Gastroesophageal sphincter (tissue), 4 donors: ENCODE data around the gene ATRN. TPM values are rescaled to one million over a fixed set of nuclear protein-coding genes. Genes with fewer than 3 reads are reported as not detected.
"Not testable (repeated sequence)": the region's sequence is repeated elsewhere in the genome, so short reads cannot be mapped to it uniquely, and the experiment has no call there.

Experiments
- ATAC-seq: fragments of 150-250 bp; one replicate; pipeline ENCODE4 v1.9.1; 2016; ENCODE audit warnings: mild to moderate bottlenecking, moderate library complexity
- H3K27ac ChIP-seq, 4 donors: fragments of 200-600 bp; sonication (generic) in 3 of 4; 1 replicate in 3 of 4; 2 replicates in 1 of 4; pipeline ENCODE4 v1.5.1; 2016 to 2019
- H3K27me3 ChIP-seq: fragments of 200-600 bp; sonication (generic); one replicate; pipeline ENCODE4 v1.5.1; 2019
- H3K36me3 ChIP-seq, 2 donors: fragments of 200-600 bp; sonication (generic); one replicate each; pipeline ENCODE4 v1.5.1; 2019; ENCODE audit warnings: control low read depth in 1 of 2
- H3K4me1 ChIP-seq, 3 donors: fragments of 200-600 bp; sonication (generic); 1 replicate in 2 of 3; 2 replicates in 1 of 3; pipeline ENCODE4 v1.5.1; 2016 to 2019; ENCODE audit warnings: control low read depth in 2 of 3
- H3K4me3 ChIP-seq, 2 donors: fragments of 200-600 bp; sonication (generic); one replicate each; pipeline ENCODE4 v1.5.1; 2019; ENCODE audit warnings: mild to moderate bottlenecking in 1 of 2, moderate library complexity in 1 of 2
- H3K9me3 ChIP-seq, 3 donors: fragments of 200-600 bp; sonication (generic); one replicate each; pipeline ENCODE4 v1.5.1; 2017 to 2019; ENCODE audit warnings: control low read depth in 2 of 3
- EP300 ChIP-seq: sonication (generic); formaldehyde crosslinking; IDR thresholded peaks from one replicate; pipeline ENCODE4 v1.6.1; 2017; ENCODE audit warnings: antibody characterized with exemption, mild to moderate bottlenecking
- POLR2A ChIP-seq, 2 donors: fragments of 450-650 bp; IDR thresholded peaks; one replicate each; pipeline ENCODE4 v1.6.1; 2017; ENCODE audit warnings: antibody characterized with exemption in 2 of 2, mild to moderate bottlenecking in 2 of 2, moderate library complexity in 1 of 2
- POLR2AphosphoS5 ChIP-seq: sonication (generic); formaldehyde crosslinking; IDR thresholded peaks from one replicate; pipeline ENCODE4 v1.6.1; 2017; ENCODE audit warnings: antibody characterized with exemption
- WGBS, 2 donors: methylation state at CpG; one replicate each; pipeline ENCODE4 v1.1.5; 2018; ENCODE audit warnings: low coverage in 1 of 2; 5-methylcytosine and 5-hydroxymethylcytosine counted together
- total RNA-seq, 4 donors: library from RNA; depleted of rRNA; stranded (reverse); fragments of >200 nt; gene quantifications; one replicate each; pipeline ENCODE4 v1.1.0, GENCODE V29; 2016
- TF ChIP-seq, protein P1 (sequence below), 4 experiments: fragments of 200-600 bp in 2 of 4; fragments of 450-650 bp in 2 of 4; sonication (generic) in 1 of 4; IDR thresholded peaks; one replicate each; pipeline ENCODE4 v1.5.1; 2017 to 2019; ENCODE audit warnings: antibody characterized with exemption in 4 of 4, mild to moderate bottlenecking in 2 of 4, moderate library complexity in 2 of 4

The ATRN gene
- total RNA-seq, 4 donors from 2014 or later: 16.7 to 22.2 (median 19.4) TPM

DNA sequence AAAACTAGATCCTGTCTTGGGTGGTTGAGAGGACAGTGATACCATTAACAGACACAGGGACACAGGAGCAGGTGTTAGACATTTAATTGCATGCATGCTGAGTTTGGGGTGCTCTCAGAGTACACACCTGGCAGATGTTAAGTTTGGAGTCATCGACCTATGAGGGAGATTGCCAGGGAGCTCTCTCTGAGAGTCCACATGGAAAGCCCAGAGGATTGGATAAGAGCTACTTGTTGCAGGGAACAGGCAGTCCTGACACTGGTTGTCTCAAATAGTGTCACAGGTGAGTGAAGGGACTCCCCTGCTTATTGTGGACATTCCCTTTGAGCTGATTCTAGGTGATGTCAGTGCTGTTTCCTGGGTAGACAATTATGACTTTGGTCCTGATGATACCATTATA is 3.1 kb downstream of the ATRN start:
- WGBS, 2 donors: 88% methylated on average over 1 of the region's 1 CpG; no CpG with 5 or more reads in 1 of the 2 donors
- H3K27ac ChIP-seq: no peak overlapping the region
- no peaks in the 10 kb centered on the region for H3K27me3 ChIP-seq
- TF ChIP-seq, protein P1, sequence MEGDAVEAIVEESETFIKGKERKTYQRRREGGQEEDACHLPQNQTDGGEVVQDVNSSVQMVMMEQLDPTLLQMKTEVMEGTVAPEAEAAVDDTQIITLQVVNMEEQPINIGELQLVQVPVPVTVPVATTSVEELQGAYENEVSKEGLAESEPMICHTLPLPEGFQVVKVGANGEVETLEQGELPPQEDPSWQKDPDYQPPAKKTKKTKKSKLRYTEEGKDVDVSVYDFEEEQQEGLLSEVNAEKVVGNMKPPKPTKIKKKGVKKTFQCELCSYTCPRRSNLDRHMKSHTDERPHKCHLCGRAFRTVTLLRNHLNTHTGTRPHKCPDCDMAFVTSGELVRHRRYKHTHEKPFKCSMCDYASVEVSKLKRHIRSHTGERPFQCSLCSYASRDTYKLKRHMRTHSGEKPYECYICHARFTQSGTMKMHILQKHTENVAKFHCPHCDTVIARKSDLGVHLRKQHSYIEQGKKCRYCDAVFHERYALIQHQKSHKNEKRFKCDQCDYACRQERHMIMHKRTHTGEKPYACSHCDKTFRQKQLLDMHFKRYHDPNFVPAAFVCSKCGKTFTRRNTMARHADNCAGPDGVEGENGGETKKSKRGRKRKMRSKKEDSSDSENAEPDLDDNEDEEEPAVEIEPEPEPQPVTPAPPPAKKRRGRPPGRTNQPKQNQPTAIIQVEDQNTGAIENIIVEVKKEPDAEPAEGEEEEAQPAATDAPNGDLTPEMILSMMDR (IDR thresholded peaks at IDR 0.05): no peak
- TF ChIP-seq POLR2AphosphoS5: no peak
- TF ChIP-seq EP300: no peak
- no peak for TF ChIP-seq POLR2A (IDR thresholded peaks at IDR 0.05)
- no peak for ATAC-seq
- no peak overlapping the region for H3K4me3 ChIP-seq
- peaks cover 5 to 36% (median 21%) of the 10 kb centered on the region in 3 donors for H3K4me1 ChIP-seq
- no peaks in the 10 kb centered on the region for H3K9me3 ChIP-seq
- H3K36me3 ChIP-seq: no peaks in the 10 kb centered on the region

DNA sequence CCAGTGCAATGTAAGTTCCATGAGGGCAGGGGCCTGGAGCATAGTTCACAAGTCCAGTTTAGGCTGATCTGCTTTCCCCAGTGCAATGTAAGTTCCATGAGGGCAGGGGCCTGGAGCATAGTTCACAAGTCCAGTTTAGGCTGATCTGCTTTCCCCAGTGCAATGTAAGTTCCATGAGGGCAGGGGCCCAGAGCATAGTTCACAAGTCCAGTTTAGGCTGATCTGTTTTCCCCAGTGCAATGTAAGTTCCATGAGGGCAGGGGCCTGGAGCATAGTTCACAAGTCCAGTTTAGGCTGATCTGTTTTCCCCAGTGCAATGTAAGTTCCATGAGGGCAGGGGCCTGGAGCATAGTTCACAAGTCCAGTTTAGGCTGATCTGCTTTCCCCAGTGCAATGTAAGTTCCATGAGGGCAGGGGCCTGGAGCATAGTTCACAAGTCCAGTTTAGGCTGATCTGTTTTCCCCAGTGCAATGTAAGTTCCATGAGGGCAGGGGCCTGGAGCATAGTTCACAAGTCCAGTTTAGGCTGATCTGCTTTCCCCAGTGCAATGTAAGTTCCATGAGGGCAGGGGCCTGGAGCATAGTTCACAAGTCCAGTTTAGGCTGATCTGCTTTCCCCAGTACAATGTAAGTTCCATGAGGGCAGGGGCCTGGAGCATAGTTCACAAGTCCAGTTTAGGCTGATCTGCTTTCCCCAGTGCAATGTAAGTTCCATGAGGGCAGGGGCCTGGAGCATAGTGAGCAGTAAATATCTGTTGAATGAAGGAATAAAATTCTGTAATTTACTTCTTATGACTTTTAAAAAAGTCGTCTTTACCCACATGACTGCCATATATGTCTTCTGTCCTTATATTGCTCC is 6.4 kb downstream of the ATRN start:
- H3K27ac ChIP-seq, H3K27me3 ChIP-seq, H3K9me3 ChIP-seq, ATAC-seq, H3K36me3 ChIP-seq, H3K4me3 ChIP-seq: not testable (repeated sequence)
- 94 to 100% methylated on average over 1 of the region's 1 CpG for WGBS, 2 donors
- peaks cover 3 to 28% (median 13%) of the 10 kb centered on the region in 3 donors for H3K4me1 ChIP-seq

DNA sequence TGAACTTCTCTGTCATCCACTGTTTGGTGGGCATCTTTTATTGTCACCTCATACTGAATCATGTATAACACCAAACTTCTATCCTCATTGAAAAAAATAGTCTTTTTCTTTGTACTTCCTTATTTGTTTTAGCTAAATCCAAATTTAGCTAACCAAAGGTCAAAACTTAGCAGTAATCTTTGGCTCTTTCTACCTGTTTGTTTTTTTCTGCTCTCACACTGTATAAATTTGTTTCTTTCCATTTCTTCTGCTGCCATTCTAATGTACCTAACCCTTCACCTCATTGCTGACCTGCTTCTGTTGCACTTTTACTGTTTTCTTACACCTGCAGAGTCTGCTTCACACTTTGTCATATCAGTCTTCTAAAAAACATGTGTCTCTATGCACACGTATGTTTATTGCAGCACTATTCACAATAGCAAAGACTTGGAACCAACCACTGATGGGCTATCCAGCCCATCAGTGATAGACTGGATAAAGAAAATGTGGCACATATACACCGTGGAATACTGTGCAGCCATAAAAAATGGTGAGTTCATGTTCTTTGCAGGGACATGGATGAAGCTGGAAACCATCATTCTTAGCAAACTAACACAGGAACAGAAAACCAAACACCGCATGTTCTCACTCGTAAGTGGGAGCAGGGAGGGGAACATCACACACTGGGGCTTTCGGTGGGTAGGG is 7.2 kb downstream of the ATRN start:
- Histone ChIP-seq H3K4me3 (no peak overlapping the region), H3K9me3 (no peaks in the 10 kb centered on the region), H3K4me1 (peaks cover 0 to 21% (median 6%) of the 10 kb centered on the region in 3 donors), H3K27ac (no peak overlapping the region), H3K27me3 (no peaks in the 10 kb centered on the region), H3K36me3 (no peaks in the 10 kb centered on the region)
- ATAC-seq: no peak
- no peak for TF ChIP-seq EP300
- TF ChIP-seq, protein P1 (IDR thresholded peaks at IDR 0.05): no peak
- no peak for TF ChIP-seq POLR2AphosphoS5
- no peak for TF ChIP-seq POLR2A (IDR thresholded peaks at IDR 0.05)
- 85 to 94% methylated on average over 3 to 5 of the region's 5 CpGs for WGBS, 2 donors

DNA sequence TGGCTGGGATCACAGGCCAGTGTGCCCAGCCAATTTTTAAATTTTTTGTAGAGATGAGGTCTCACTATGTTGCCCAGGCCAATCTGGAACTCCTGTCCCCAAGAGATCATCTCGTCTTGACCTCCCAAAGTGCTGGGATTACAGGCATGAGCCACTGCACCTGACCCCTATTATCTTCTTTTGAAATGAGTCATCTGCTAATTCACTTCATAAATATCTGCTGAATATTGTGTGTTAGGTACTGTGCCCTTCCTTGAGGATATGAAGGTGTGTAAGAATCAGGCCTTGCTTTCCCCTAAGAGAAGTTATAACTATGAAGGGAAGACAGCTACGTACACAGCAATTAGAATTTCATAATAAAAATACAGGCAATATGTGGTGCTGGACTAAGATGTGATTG is 8.2 kb downstream of the ATRN start:
- TF ChIP-seq, protein P1 (IDR thresholded peaks at IDR 0.05): no peak
- TF ChIP-seq EP300: no peak
- no peak for TF ChIP-seq POLR2AphosphoS5
- no peak for TF ChIP-seq POLR2A (IDR thresholded peaks at IDR 0.05)
- Histone ChIP-seq H3K27me3 (no peaks in the 10 kb centered on the region), H3K4me3 (no peak overlapping the region), H3K27ac (no peak overlapping the region), H3K36me3 (no peaks in the 10 kb centered on the region), H3K4me1 (peaks cover 0 to 21% (median 2%) of the 10 kb centered on the region in 3 donors), H3K9me3 (no peaks in the 10 kb centered on the region)
- ATAC-seq: no peak
- WGBS, 2 donors: 83 to 90% methylated on average over 1 to 2 of the region's 2 CpGs

DNA sequence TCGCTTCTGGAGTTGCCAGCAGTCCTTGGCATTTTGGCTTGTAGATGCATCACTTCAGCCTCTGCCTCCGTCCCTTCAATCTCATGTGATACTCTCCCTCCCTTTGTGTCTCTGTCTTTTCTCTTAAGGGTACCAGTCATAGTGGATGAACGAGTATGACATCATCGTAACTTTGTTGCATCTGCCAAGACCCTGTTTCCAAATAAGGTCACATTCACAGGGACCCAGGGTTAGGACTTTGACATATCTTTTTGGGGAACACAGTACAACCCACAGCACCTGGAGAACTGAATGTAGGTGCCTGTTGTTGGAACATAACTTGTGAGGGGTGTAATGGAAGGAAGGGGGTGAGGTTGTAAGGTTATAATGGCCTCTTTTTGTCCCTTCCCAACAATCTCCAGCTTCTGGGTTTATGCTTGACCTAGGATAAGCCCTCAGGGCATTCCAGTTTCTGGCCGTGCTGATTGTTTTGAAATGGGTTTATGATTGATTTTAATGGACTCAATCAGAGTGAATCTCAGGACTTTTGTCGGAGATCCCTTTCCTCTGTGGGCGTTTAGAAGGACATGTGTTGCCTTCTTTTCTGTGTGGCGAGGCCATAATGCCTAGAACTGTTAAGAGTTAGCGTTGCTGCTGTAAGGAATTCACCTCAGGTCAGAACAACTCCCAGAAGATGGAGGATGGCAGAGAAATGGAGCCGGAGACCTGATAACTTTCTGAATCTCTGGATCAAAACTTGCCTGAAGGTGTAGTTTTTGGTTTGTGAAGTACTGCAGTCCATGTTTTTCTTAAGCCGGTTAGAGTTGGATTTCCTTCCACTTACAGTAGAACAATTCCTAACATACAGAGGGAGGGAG is 9.2 kb downstream of the ATRN start:
- ATAC-seq: no peak
- H3K27me3 ChIP-seq: no peaks in the 10 kb centered on the region
- no peaks in the 10 kb centered on the region for H3K9me3 ChIP-seq
- H3K4me3 ChIP-seq: no peak overlapping the region
- no peak overlapping the region for H3K27ac ChIP-seq
- TF ChIP-seq EP300: no peak
- TF ChIP-seq POLR2A (IDR thresholded peaks at IDR 0.05): no peak
- TF ChIP-seq POLR2AphosphoS5: no peak
- H3K36me3 ChIP-seq: no peaks in the 10 kb centered on the region
- 71 to 76% methylated on average over 2 to 6 of the region's 11 CpGs for WGBS, 2 donors
- H3K4me1 ChIP-seq: peaks cover 0 to 24% (median 2%) of the 10 kb centered on the region in 3 donors
